Measurements from ENCODE around the gene BAHCC1. TPM values are rescaled to one million over a fixed set of nuclear protein-coding genes. Genes with fewer than 3 reads are reported as not detected.

The BAHCC1 gene
- total RNA-seq, 1 experiment from 2014 or later, result 29.8 TPM

- Mint-ChIP-seq H3K36me3 (no peaks in the 10 kb centered on the region), H3K4me3 (no peak overlapping the region), H3K27ac (no peak overlapping the region), H3K9me3 (peaks cover 3% of the 10 kb centered on the region; the same call in 1 of the 2 replicates), H3K4me1 (no peaks in the 10 kb centered on the region), H3K27me3 (ENCODE audit: low read depth) (peaks cover 5% of the 10 kb centered on the region)
- ChIA-PET CTCF (interaction anchor here (2.9 kb wide), 1 partner anchor 11 kb away, joined by 11 read pairs; no protein-coding TSS in a partner anchor), POLR2A (no interaction called here)
- no peak for DNase-seq (ENCODE audit: low spot score)
- ATAC-seq, result no peak
- TF ChIP-seq USF2 (CRISPR knock-in tag; IDR thresholded peaks at IDR 0.05) (no peak), FOXJ3 (CRISPR knock-in tag; IDR thresholded peaks at IDR 0.05; ENCODE audit: borderline replicate concordance) (no peak), HMGA2 (CRISPR knock-in tag; IDR thresholded peaks at IDR 0.05) (no peak), ATF3 (CRISPR knock-in tag; conservative IDR thresholded peaks at IDR 0.05) (no peak), NR2C2 (CRISPR knock-in tag; IDR thresholded peaks at IDR 0.05) (0 out of 2 replicates have a peak, but pooled peaks have one; percentile 14)
Measured at GRCh38 chr17:81473019-81473418, 77.8 kb downstream of the BAHCC1 start.

- Mint-ChIP-seq H3K4me3 (no peak overlapping the region), H3K36me3 (no peaks in the 10 kb centered on the region), H3K4me1 (no peaks in the 10 kb centered on the region), H3K27me3 (ENCODE audit: low read depth) (peaks cover 18% of the 10 kb centered on the region), H3K9me3 (peaks cover 3% of the 10 kb centered on the region; the same call in 1 of the 2 replicates), H3K27ac (no peak overlapping the region)
- no peak for DNase-seq (ENCODE audit: low spot score)
- ChIA-PET CTCF (interaction anchor here (1.1 kb wide), 1 partner anchor 9 kb away, joined by 4 read pairs; no protein-coding TSS in a partner anchor), POLR2A (no interaction called here)
- ATAC-seq, result no peak
- no peak for TF ChIP-seq SMAD3 (CRISPR knock-in tag; IDR thresholded peaks at IDR 0.05; ENCODE audit: borderline replicate concordance)
- no peak for TF ChIP-seq ERG (CRISPR knock-in tag; IDR thresholded peaks at IDR 0.05)
- TF ChIP-seq OVOL2 (CRISPR knock-in tag; IDR thresholded peaks at IDR 0.05; ENCODE audit: borderline replicate concordance), result no peak
- TF ChIP-seq IRF1 (CRISPR knock-in tag; IDR thresholded peaks at IDR 0.05), result no peak
- TF ChIP-seq HMGXB4 (CRISPR knock-in tag; IDR thresholded peaks at IDR 0.05), result no peak
- TF ChIP-seq JUN (CRISPR knock-in tag; IDR thresholded peaks at IDR 0.05), result no peak
- TF ChIP-seq PRDM15 (CRISPR knock-in tag; IDR thresholded peaks at IDR 0.05), result no peak
- TF ChIP-seq TEAD4 (CRISPR knock-in tag; IDR thresholded peaks at IDR 0.05), result no peak
- TF ChIP-seq MLX (CRISPR knock-in tag; IDR thresholded peaks at IDR 0.05), result no peak
- TF ChIP-seq TEAD1 (CRISPR knock-in tag; IDR thresholded peaks at IDR 0.05), result no peak
- TF ChIP-seq NFE2L1 (CRISPR knock-in tag; IDR thresholded peaks at IDR 0.05), result no peak
- TF ChIP-seq NR2C2 (CRISPR knock-in tag; IDR thresholded peaks at IDR 0.05), result no peak
- TF ChIP-seq PRRX2 (CRISPR knock-in tag; IDR thresholded peaks at IDR 0.05), result no peak
- TF ChIP-seq RELA (CRISPR knock-in tag; IDR thresholded peaks at IDR 0.05; ENCODE audit: borderline replicate concordance), result no peak
- no peak for TF ChIP-seq ZNF232 (CRISPR knock-in tag; IDR thresholded peaks at IDR 0.05)
- no peak for TF ChIP-seq USF2 (CRISPR knock-in tag; IDR thresholded peaks at IDR 0.05)
- TF ChIP-seq GTF2I (CRISPR knock-in tag; conservative IDR thresholded peaks at IDR 0.05), result no peak
Measured at GRCh38 chr17:81474958-81475357, 79.7 kb downstream of the BAHCC1 start.
